Omental fat pad (tissue), 4 donors: ENCODE data around the gene OR2A5. TPM values are rescaled to one million over a fixed set of nuclear protein-coding genes. Genes with fewer than 3 reads are reported as not detected.

Experiments used
- ATAC-seq: fragments of 150-250 bp; one replicate; pipeline ENCODE4 v1.9.1; 2016; ENCODE audit warnings: mild to moderate bottlenecking, moderate library complexity; ENCODE audit not compliant: low FRiP score
- DNase-seq: peaks from one replicate; pipeline ENCODE4 v3.0.0-alpha.2; 2019; ENCODE audit warnings: low spot score
- total RNA-seq, 4 donors: library from RNA; depleted of rRNA; stranded (reverse); fragments of >200 nt; gene quantifications; one replicate each; pipeline ENCODE4 v1.1.0, GENCODE V29; 2016
- TF ChIP-seq, protein P1 (sequence below), 3 donors: fragments of 450-650 bp; IDR thresholded peaks; one replicate each; pipeline ENCODE4 v1.5.1; 2016 to 2017; ENCODE audit warnings: antibody characterized with exemption in 3 of 3, mild to moderate bottlenecking in 3 of 3, moderate library complexity in 2 of 3

Gene OR2A5, protein sequence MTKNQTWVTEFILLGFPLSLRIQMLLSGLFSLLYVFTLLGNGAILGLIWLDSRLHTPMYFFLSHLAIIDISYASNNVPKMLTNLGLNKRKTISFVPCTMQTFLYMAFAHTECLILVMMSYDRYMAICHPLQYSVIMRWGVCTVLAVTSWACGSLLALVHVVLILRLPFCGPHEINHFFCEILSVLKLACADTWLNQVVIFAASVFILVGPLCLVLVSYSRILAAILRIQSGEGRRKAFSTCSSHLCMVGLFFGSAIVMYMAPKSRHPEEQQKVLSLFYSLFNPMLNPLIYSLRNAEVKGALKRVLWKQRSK
- total RNA-seq, result not detected

DNA sequence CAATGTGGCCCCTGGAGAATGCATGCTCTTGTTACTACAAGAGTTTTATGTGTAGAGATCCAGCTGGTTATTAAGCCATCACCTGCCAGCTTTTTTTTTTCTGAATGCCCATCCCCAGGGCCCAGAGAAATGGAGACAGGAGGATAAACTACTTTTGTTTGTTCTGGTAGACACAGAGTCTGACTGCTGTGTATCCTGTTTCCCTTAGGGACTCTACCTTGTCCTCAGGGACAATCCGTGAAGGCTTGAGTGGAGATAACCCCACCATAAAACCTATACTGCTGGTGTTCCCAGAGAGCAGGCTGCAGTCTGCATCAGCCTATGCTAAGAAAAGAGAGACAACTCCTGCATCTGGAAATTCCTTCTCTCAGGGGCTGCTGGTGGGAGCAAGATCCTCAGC, at the start of gene OR2A5:
OR2A5 (plus strand) TSS at position 301 of the 400 bp plus-strand sequence. CDS start 1,454 bp downstream, outside the sequence.
- TF ChIP-seq, protein P1, sequence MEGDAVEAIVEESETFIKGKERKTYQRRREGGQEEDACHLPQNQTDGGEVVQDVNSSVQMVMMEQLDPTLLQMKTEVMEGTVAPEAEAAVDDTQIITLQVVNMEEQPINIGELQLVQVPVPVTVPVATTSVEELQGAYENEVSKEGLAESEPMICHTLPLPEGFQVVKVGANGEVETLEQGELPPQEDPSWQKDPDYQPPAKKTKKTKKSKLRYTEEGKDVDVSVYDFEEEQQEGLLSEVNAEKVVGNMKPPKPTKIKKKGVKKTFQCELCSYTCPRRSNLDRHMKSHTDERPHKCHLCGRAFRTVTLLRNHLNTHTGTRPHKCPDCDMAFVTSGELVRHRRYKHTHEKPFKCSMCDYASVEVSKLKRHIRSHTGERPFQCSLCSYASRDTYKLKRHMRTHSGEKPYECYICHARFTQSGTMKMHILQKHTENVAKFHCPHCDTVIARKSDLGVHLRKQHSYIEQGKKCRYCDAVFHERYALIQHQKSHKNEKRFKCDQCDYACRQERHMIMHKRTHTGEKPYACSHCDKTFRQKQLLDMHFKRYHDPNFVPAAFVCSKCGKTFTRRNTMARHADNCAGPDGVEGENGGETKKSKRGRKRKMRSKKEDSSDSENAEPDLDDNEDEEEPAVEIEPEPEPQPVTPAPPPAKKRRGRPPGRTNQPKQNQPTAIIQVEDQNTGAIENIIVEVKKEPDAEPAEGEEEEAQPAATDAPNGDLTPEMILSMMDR (IDR thresholded peaks at IDR 0.05), result no peak
- DNase-seq (no peak), ATAC-seq (no peak)

DNA sequence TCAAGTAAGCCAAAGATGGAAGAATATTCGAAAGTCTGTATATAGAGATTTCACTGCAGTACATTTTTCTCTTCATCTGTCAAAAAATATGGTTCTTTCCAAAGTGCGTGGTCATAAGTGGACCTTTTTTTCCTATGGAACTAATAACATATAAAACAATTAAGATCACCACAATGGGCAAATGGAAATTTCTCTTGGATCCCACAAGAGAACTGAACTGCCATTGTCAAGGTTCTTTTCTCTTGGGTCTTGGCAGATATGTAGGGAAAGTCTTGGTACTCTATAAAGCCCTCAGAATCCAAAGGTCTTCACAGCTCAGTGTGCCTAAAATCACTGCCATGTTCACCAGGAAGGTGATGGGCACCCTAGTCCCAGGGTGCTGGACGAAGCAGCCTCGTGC, 48.7 kb upstream of the OR2A5 start, which contains the start of gene OR6B1:
OR6B1 (plus strand) TSS at position 301 of the 400 bp plus-strand sequence. CDS start 3,677 bp downstream, outside the sequence.
- DNase-seq, result no peak

DNA sequence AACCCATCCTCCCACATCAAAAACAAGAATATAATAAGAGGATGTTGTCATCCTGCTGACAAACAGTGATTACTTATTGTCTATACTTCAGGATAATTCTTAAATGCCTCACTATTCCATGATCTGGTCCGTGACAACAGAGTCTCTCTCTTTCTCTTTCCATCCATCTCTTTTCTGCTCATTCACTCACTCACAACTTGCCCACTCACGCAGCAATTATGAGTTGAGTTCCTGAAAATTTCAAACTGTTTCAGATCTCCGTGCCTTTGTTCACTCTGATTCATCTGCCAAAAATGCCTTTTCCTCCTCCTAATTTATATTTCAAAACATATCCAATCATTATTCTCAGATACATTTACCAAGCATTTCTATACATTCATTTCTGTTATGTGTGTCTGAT, 47.2 kb upstream of the OR2A5 start:
- DNase-seq (no peak), ATAC-seq (no peak)
- TF ChIP-seq, protein P1 (IDR thresholded peaks at IDR 0.05), result no peak

More for the DNA sequence above, 48.7 kb upstream of the OR2A5 start, which contains the start of gene OR6B1:
- ATAC-seq, result no peak
- TF ChIP-seq, protein P1 (IDR thresholded peaks at IDR 0.05), result no peak

DNA sequence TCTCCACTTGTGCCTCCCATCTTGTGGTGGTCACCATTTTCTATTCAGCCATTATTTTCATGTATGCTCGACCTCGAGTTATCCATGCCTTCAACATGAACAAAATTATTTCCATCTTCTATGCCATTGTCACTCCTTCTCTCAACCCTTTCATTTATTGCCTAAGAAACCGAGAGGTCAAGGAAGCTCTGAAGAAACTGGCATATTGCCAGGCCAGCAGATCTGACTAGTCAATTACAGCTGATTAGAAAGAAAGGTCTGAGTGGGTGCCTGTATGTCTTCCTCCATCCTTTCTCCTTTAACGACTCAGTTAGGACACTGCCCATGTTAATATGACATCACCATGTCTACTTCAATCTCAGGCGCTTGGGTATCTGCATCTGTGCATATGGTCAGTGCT, 44.0 kb upstream of the OR2A5 start:
- DNase-seq, result no peak
- TF ChIP-seq, protein P1 (IDR thresholded peaks at IDR 0.05), result no peak
- ATAC-seq, result no peak

DNA sequence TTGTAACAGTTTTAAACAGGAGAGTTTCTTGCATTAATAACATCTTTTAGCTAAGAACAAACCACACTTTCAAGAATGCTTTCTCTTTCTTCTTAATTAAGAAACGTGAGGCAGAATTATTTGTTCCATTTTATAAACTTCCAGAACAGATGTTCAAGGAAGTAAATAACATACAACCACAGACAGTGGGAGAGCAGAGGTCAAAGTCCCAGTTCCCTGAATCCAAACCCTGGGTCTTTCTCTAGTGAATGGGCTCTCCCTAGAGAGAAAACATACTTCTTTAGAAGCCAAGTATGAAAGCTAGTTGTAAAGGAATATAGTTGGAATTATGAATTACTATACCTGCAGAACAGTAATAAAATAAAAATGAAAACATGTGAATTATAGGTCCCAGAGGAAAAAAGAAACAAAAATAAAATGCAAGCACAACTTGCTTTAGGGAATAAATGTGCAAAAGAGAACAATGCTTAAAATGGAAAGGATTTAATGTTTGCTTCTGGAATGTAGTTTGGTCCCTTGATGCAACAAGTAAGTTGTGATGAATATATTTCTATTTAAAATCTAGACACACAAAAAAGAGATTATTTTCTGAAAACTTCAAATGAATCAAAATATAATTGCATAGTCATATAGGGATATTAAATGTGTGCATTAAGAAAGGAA, 42.6 kb upstream of the OR2A5 start:
- ATAC-seq (no peak), DNase-seq (no peak)
- TF ChIP-seq, protein P1 (IDR thresholded peaks at IDR 0.05), result no peak

DNA sequence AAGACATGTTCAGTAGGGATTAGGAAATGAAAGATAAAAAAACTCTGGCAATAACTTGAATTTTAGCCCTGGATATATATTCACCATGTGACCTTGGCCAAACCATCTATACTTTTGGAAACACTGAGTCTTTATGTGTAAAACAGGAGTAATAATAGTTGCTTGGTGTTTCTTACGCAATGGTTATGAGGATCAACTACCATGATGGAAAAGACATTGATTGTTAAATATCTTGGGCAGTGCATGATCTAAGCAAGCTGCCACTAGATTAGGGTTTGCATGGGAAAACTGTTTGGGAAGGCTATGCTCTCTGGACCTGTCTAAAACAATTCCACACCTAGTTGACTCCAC, 42.1 kb upstream of the OR2A5 start:
- DNase-seq (no peak), ATAC-seq (no peak)
- TF ChIP-seq, protein P1 (IDR thresholded peaks at IDR 0.05), result no peak
